ENCODE data around the gene MFAP4. TPM values are rescaled to one million over a fixed set of nuclear protein-coding genes. Genes with fewer than 3 reads are reported as not detected.
A peak's percentile ranks its signal among the peaks of the same experiment; 100 is the strongest.

The MFAP4 gene
- total and polyA plus RNA-seq, 12 donors: 7.2 to 84.5 (median 31.9) TPM

DNA sequence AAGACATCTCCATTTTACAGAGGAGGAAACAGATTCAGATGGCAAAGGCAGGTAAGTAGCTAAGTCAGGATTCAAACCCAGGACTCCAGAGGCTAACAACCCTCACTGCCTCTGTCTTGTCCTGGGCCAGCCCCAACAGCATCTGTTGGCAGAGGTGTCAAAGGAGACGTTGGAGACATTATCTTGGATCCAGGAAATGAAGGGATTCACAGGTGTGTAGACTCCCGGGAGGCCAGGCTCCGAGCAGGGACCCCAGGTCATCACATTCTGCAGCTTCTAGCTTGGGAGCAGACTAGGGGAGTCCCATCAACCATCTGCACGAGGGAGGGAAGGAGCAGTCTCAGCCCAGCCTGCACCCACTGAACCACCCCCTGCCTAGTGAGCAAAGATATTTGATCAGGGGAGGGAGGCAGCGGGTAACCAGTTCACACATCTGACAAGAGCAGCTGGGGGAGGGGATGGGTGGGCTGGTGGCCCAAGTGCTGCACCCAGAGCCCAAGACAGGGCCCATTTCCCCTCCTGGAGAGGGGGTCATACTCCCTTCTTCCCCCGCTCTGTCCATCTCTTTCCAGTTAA, 23.4 kb downstream of the MFAP4 start:
- Histone ChIP-seq H3K27ac (peak overlapping the region in 1 of 5 donors; percentile 95), H3K9me3 (replicated peaks in 1 of 3) (no peaks in the 10 kb centered on the region), H3K36me3 (replicated peaks in 1 of 2) (no peaks in the 10 kb centered on the region), H3K27me3 (no peaks in the 10 kb centered on the region), H3K4me3 (no peak overlapping the region), H3K4me1 (replicated peaks in 1 of 2) (peaks cover 12 to 20% of the 10 kb centered on the region in 2 donors)
- intact Hi-C loops (cut with DNase I): loop anchor here (2.0 to 10.0 kb wide), 4 partner anchors 83 to 401 kb away; no protein-coding TSS in a partner anchor
- WGBS, 4 donors: 64 to 69% (median 68%) methylated on average over 5 to 6 of the region's 6 CpGs
- TF ChIP-seq, protein P1, sequence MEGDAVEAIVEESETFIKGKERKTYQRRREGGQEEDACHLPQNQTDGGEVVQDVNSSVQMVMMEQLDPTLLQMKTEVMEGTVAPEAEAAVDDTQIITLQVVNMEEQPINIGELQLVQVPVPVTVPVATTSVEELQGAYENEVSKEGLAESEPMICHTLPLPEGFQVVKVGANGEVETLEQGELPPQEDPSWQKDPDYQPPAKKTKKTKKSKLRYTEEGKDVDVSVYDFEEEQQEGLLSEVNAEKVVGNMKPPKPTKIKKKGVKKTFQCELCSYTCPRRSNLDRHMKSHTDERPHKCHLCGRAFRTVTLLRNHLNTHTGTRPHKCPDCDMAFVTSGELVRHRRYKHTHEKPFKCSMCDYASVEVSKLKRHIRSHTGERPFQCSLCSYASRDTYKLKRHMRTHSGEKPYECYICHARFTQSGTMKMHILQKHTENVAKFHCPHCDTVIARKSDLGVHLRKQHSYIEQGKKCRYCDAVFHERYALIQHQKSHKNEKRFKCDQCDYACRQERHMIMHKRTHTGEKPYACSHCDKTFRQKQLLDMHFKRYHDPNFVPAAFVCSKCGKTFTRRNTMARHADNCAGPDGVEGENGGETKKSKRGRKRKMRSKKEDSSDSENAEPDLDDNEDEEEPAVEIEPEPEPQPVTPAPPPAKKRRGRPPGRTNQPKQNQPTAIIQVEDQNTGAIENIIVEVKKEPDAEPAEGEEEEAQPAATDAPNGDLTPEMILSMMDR (IDR thresholded peaks at IDR 0.05): no peak
- TF ChIP-seq POLR2A (IDR thresholded peaks at IDR 0.05): no peak
- peak in 1 of 7 donors; percentile 22 for DNase-seq

- Histone ChIP-seq H3K4me3 (peak overlapping the region in 2 of 4 donors; percentile 53 to 88), H3K4me1 (replicated peaks in 1 of 2) (peaks cover 12 to 16% of the 10 kb centered on the region in 2 donors), H3K27me3 (no peaks in the 10 kb centered on the region), H3K9me3 (replicated peaks in 1 of 3) (no peaks in the 10 kb centered on the region), H3K27ac (peak overlapping the region in 4 of 5 donors; percentile 77 to 96 (median 90)), H3K36me3 (replicated peaks in 1 of 2) (no peaks in the 10 kb centered on the region)
- no peak for DNase-seq
- 28 to 45% (median 31%) methylated on average over 10 to 14 of the region's 14 CpGs for WGBS, 4 donors
- intact Hi-C loops (cut with DNase I): loop anchor here (2.0 to 10.0 kb wide), 4 partner anchors 84 to 402 kb away; no protein-coding TSS in a partner anchor
- TF ChIP-seq POLR2A (IDR thresholded peaks at IDR 0.05): no peak
- TF ChIP-seq, protein P1 (IDR thresholded peaks at IDR 0.05): peak in 1 of 6 experiments; percentile 45
Measured at GRCh38 chr17:19363114-19363438, 23.9 kb downstream of the MFAP4 start.

GRCh38 chr17:19362277-19363113, 24.5 kb downstream of the MFAP4 start, which contains the start of gene B9D1:
Gene B9D1, minus strand, starts transcription at chr17:19362723. Its CDS starts 154 bp downstream, at chr17:19362569.
- Histone ChIP-seq H3K9me3 (replicated peaks in 1 of 3) (no peaks in the 10 kb centered on the region), H3K36me3 (replicated peaks in 1 of 2) (no peaks in the 10 kb centered on the region), H3K27ac (peak within 1 kb of the TSS; percentile 77 to 96 (median 91)), H3K27me3 (no peaks in the 10 kb centered on the region), H3K4me3 (peak within 1 kb of the TSS in 2 of 4 donors; percentile 53 to 88), H3K4me1 (replicated peaks in 1 of 2) (peaks cover 12 to 14% of the 10 kb centered on the region in 2 donors)
- intact Hi-C loops (cut with DNase I): loop anchor here (2.0 to 10.0 kb wide), 4 partner anchors 84 to 402 kb away; no protein-coding TSS in a partner anchor
- peak; percentile 93 to 98 (median 95) for DNase-seq
- WGBS, 4 donors: 0% methylated on average over 9 to 83 of the region's 83 CpGs
- peak; percentile 44 to 48 for TF ChIP-seq POLR2A (IDR thresholded peaks at IDR 0.05)
- TF ChIP-seq, protein P1 (IDR thresholded peaks at IDR 0.05): peak; percentile 97 to 100 (median 100)

- 14 to 52% (median 33%) methylated on average over 3 to 16 of the region's 16 CpGs for WGBS, 4 donors
- Histone ChIP-seq H3K4me1 (replicated peaks in 1 of 2) (peaks cover 12 to 14% of the 10 kb centered on the region in 2 donors), H3K27me3 (no peaks in the 10 kb centered on the region), H3K36me3 (replicated peaks in 1 of 2) (no peaks in the 10 kb centered on the region), H3K9me3 (replicated peaks in 1 of 3) (no peaks in the 10 kb centered on the region), H3K27ac (peak overlapping the region in 4 of 5 donors; percentile 77 to 96 (median 90)), H3K4me3 (peak overlapping the region in 2 of 4 donors; percentile 53 to 88)
- intact Hi-C loops (cut with DNase I): loop anchor here (2.0 to 10.0 kb wide), 4 partner anchors 85 to 403 kb away; no protein-coding TSS in a partner anchor
- no peak for DNase-seq
- peak in 1 of 2 donors; percentile 27 for TF ChIP-seq POLR2A (IDR thresholded peaks at IDR 0.05)
- TF ChIP-seq, protein P1 (IDR thresholded peaks at IDR 0.05): no peak
Measured at GRCh38 chr17:19361944-19362276, 25.1 kb downstream of the MFAP4 start.
